Gastroesophageal sphincter (tissue), 4 donors: ENCODE results near the gene CNGB1. TPM values are rescaled to one million over a fixed set of nuclear protein-coding genes. Genes with fewer than 3 reads are reported as not detected.
A peak's percentile ranks its signal among the peaks of the same experiment; 100 is the strongest.

Experiments
- ATAC-seq: fragments of 150-250 bp; one replicate; pipeline ENCODE4 v1.9.1; 2016; ENCODE audit warnings: mild to moderate bottlenecking, moderate library complexity
- H3K27ac ChIP-seq, 4 donors: fragments of 200-600 bp; sonication (generic) in 3 of 4; 1 replicate in 3 of 4; 2 replicates in 1 of 4; pipeline ENCODE4 v1.5.1; 2016 to 2019
- H3K27me3 ChIP-seq: fragments of 200-600 bp; sonication (generic); one replicate; pipeline ENCODE4 v1.5.1; 2019
- H3K36me3 ChIP-seq, 2 donors: fragments of 200-600 bp; sonication (generic); one replicate each; pipeline ENCODE4 v1.5.1; 2019; ENCODE audit warnings: control low read depth in 1 of 2
- H3K4me1 ChIP-seq, 3 donors: fragments of 200-600 bp; sonication (generic); 1 replicate in 2 of 3; 2 replicates in 1 of 3; pipeline ENCODE4 v1.5.1; 2016 to 2019; ENCODE audit warnings: control low read depth in 2 of 3
- H3K4me3 ChIP-seq, 2 donors: fragments of 200-600 bp; sonication (generic); one replicate each; pipeline ENCODE4 v1.5.1; 2019; ENCODE audit warnings: mild to moderate bottlenecking in 1 of 2, moderate library complexity in 1 of 2
- H3K9me3 ChIP-seq, 3 donors: fragments of 200-600 bp; sonication (generic); one replicate each; pipeline ENCODE4 v1.5.1; 2017 to 2019; ENCODE audit warnings: control low read depth in 2 of 3
- EP300 ChIP-seq: sonication (generic); formaldehyde crosslinking; IDR thresholded peaks from one replicate; pipeline ENCODE4 v1.6.1; 2017; ENCODE audit warnings: antibody characterized with exemption, mild to moderate bottlenecking
- POLR2A ChIP-seq, 2 donors: fragments of 450-650 bp; IDR thresholded peaks; one replicate each; pipeline ENCODE4 v1.6.1; 2017; ENCODE audit warnings: antibody characterized with exemption in 2 of 2, mild to moderate bottlenecking in 2 of 2, moderate library complexity in 1 of 2
- POLR2AphosphoS5 ChIP-seq: sonication (generic); formaldehyde crosslinking; IDR thresholded peaks from one replicate; pipeline ENCODE4 v1.6.1; 2017; ENCODE audit warnings: antibody characterized with exemption
- WGBS, 2 donors: methylation state at CpG; one replicate each; pipeline ENCODE4 v1.1.5; 2018; ENCODE audit warnings: low coverage in 1 of 2; 5-methylcytosine and 5-hydroxymethylcytosine counted together
- total RNA-seq, 4 donors: library from RNA; depleted of rRNA; stranded (reverse); fragments of >200 nt; gene quantifications; one replicate each; pipeline ENCODE4 v1.1.0, GENCODE V29; 2016
- TF ChIP-seq, protein P1 (sequence below), 4 experiments: fragments of 200-600 bp in 2 of 4; fragments of 450-650 bp in 2 of 4; sonication (generic) in 1 of 4; IDR thresholded peaks; one replicate each; pipeline ENCODE4 v1.5.1; 2017 to 2019; ENCODE audit warnings: antibody characterized with exemption in 4 of 4, mild to moderate bottlenecking in 2 of 4, moderate library complexity in 2 of 4

CNGB1 gene
- total RNA-seq, 4 donors from 2014 or later: 0.15 to 0.67 TPM; not detected in 2

DNA sequence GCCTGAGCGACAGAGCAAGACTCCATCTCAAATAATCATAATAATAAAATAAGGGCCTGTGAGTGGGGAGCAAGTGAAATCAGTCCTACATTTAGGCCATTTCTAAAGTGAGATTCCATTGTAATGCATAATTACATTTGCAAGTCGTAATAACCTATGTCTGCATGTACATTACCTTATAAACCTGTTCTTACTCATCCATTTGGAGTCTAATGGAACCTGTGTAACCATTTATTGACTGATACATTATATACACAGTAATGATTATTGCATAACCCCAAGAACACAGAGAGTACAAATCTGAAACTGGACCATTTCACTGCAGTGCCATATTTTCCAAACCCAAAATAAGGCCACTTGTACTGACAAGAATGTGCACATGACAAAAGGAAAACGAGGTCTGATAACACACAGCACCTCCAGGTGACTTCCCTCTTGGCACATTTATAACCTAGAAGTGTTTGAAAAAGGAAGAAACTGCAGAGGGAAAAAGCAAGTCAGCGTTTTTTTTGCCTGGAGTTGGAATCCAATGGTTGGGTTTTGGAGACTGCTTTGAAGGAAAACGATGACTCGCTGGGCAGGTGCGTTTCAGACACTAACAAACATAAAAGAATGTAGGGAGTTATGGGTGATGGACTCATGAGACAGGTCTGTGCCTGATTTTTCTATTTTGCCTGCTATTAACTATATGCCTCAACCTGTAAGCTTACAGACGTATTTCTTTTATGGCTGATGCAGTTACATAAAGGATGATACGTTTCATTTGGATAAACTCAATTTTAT is 105.0 kb downstream of the CNGB1 start:
- Histone ChIP-seq H3K4me1 (peaks cover 0 to 11% (median 0%) of the 10 kb centered on the region in 3 donors), H3K4me3 (no peak overlapping the region), H3K27ac (no peak overlapping the region), H3K9me3 (no peaks in the 10 kb centered on the region), H3K27me3 (no peaks in the 10 kb centered on the region), H3K36me3 (no peaks in the 10 kb centered on the region)
- WGBS, 2 donors: 62 to 64% methylated on average over 8 to 9 of the region's 9 CpGs
- TF ChIP-seq, protein P1, sequence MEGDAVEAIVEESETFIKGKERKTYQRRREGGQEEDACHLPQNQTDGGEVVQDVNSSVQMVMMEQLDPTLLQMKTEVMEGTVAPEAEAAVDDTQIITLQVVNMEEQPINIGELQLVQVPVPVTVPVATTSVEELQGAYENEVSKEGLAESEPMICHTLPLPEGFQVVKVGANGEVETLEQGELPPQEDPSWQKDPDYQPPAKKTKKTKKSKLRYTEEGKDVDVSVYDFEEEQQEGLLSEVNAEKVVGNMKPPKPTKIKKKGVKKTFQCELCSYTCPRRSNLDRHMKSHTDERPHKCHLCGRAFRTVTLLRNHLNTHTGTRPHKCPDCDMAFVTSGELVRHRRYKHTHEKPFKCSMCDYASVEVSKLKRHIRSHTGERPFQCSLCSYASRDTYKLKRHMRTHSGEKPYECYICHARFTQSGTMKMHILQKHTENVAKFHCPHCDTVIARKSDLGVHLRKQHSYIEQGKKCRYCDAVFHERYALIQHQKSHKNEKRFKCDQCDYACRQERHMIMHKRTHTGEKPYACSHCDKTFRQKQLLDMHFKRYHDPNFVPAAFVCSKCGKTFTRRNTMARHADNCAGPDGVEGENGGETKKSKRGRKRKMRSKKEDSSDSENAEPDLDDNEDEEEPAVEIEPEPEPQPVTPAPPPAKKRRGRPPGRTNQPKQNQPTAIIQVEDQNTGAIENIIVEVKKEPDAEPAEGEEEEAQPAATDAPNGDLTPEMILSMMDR (IDR thresholded peaks at IDR 0.05): no peak
- TF ChIP-seq EP300: no peak
- no peak for TF ChIP-seq POLR2AphosphoS5
- no peak for TF ChIP-seq POLR2A (IDR thresholded peaks at IDR 0.05)
- ATAC-seq: no peak

DNA sequence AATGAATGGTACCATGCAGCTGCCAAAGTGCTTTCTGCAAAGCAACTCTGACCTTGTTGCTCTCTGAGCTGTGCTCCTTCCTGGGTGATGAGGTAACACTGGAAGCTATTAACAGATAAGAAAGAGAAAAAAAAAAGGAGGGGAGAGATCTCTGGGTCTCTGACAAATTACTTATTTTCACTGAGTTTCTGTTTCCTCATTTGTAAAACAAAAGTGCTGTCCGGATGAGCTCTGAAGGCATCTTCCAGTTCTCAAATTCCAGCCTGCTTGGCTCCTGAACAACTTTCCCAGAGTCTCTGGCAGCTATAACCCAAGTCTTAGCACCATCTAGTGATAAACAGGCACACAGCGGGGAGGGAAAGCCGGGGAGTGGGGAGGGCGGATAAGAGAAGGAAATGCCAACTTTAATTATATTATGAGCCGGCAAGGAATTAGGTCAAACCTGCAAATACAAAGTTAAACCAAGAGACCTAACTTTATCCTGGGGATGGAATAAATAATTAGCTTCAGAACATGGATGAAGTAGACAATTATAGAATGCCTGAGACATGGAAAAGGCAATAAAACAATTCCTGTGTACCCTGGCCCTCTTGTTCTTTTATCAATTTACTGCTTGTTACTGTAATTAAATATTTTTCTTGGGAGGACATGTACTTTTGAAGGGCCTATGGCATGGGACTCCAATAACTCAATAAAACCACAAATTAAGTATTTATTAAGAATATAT is 107.3 kb downstream of the CNGB1 start:
- H3K27ac ChIP-seq: no peak overlapping the region
- no peaks in the 10 kb centered on the region for H3K9me3 ChIP-seq
- H3K27me3 ChIP-seq: no peaks in the 10 kb centered on the region
- H3K4me1 ChIP-seq: peaks cover 0 to 11% (median 0%) of the 10 kb centered on the region in 3 donors
- H3K4me3 ChIP-seq: no peak overlapping the region
- 0% methylated on average over 2 to 5 of the region's 5 CpGs for WGBS, 2 donors
- H3K36me3 ChIP-seq: no peaks in the 10 kb centered on the region
- TF ChIP-seq, protein P1 (IDR thresholded peaks at IDR 0.05): peak; percentile 15 to 73 (median 50)
- TF ChIP-seq POLR2AphosphoS5: no peak
- ATAC-seq: peak; percentile 85

DNA sequence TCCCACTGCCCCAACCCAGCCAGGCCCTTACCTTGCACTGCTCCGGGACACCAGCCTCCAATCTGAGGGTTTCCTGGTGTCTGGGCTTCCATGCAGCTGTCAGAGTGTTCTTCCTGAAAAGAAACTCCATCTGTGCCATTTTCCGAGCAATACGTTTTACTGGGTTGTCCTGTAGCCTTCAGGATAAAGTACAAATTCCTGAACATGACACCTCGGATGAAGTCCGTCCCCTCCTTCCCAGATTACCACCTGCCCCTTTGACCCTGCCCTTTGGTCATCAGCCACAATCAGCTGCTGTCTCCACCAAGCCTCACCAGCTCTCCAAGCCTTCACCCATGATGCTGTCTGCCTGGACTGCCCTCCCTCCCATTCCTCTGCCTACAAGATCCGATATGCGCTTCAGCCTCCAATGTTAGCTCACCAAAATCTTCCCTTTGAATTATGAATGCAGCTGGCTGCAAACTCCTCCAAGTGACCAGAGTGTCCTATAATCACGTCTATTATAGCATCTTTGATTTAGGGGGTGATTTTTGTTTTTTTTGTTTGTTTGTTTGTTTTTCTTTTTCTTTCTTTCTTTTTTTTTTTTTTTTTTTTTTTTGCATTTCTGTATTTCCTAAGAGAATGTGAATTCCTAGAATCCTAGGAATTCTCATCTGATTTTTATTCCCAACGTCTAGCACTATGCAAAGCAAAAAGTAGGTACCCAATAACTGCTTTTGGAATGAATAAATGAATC is 108.1 kb downstream of the CNGB1 start:
- TF ChIP-seq POLR2AphosphoS5 (no peak), POLR2A (IDR thresholded peaks at IDR 0.05) (no peak), EP300 (no peak)
- TF ChIP-seq, protein P1 (IDR thresholded peaks at IDR 0.05): no peak
- peaks cover 0 to 11% (median 0%) of the 10 kb centered on the region in 3 donors for H3K4me1 ChIP-seq
- H3K36me3 ChIP-seq: no peaks in the 10 kb centered on the region
- no peak for ATAC-seq
- H3K9me3 ChIP-seq: no peaks in the 10 kb centered on the region
- 51 to 59% methylated on average over 7 to 9 of the region's 9 CpGs for WGBS, 2 donors
- no peak overlapping the region for H3K27ac ChIP-seq
- H3K4me3 ChIP-seq: no peak overlapping the region
- H3K27me3 ChIP-seq: no peaks in the 10 kb centered on the region

DNA sequence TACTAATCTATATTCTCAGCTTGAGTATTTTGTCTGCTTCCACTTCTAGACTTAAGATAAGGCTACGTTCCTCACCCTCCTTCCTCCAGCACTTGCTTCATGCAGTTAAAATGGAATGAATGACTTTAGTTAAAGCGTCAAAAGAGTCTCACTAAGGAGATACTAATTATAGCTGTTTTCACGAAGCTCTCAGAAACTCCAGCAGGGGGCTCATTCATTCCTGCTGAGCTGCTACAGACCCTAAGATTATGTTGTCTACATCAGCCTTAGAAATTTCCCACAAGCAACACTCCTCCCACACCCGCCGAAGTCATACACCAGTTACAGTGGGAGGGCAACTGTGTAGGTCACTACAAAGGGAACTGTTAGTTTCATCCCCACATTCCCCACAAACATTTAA is 111.6 kb downstream of the CNGB1 start:
- Histone ChIP-seq H3K27ac (no peak overlapping the region), H3K36me3 (no peaks in the 10 kb centered on the region), H3K9me3 (peaks cover 0 to 8% (median 0%) of the 10 kb centered on the region in 3 donors), H3K27me3 (no peaks in the 10 kb centered on the region), H3K4me1 (peaks cover 0 to 11% (median 0%) of the 10 kb centered on the region in 3 donors), H3K4me3 (no peak overlapping the region)
- TF ChIP-seq, protein P1 (IDR thresholded peaks at IDR 0.05): no peak
- TF ChIP-seq EP300 (no peak), POLR2AphosphoS5 (no peak)
- WGBS, 2 donors: 34 to 41% methylated on average over 4 to 5 of the region's 5 CpGs
- no peak for ATAC-seq
